Activated T-cell treated with anti-CD3 and anti-CD28 coated beads for 4 hours (primary cell): ENCODE data around the gene CD72.
"Not testable (repeated sequence)": the region's sequence is repeated elsewhere in the genome, so short reads cannot be mapped to it uniquely, and the experiment has no call there.

Source experiments
- DNase-seq: peaks from one replicate; pipeline ENCODE4 v3.0.0-alpha.2; 2020

Gene CD72

GRCh38 chr9:35583521-35583920, 34.7 kb downstream of the CD72 start:
- DNase-seq = not testable (repeated sequence)

GRCh38 chr9:35579659-35580227, 38.5 kb downstream of the CD72 start:
- DNase-seq = not testable (repeated sequence)

GRCh38 chr9:35579130-35579529, 39.1 kb downstream of the CD72 start:
- DNase-seq = no peak

- DNase-seq = no peak
Measured at GRCh38 chr9:35577486-35577885, 40.7 kb downstream of the CD72 start.

GRCh38 chr9:35575478-35575877, 42.7 kb downstream of the CD72 start:
- DNase-seq = no peak

GRCh38 chr9:35574578-35575122, 43.6 kb downstream of the CD72 start:
- DNase-seq = no peak

GRCh38 chr9:35570709-35571504, 47.3 kb downstream of the CD72 start:
- DNase-seq = no peak

- no peak for DNase-seq
Measured at GRCh38 chr9:35569206-35569605, 49.0 kb downstream of the CD72 start.

- no peak for DNase-seq
Measured at GRCh38 chr9:35568196-35568595, 50.0 kb downstream of the CD72 start.

- DNase-seq = no peak
Measured at GRCh38 chr9:35566417-35566816, 51.8 kb downstream of the CD72 start.

GRCh38 chr9:35564658-35565061, 53.6 kb downstream of the CD72 start:
- no peak for DNase-seq

GRCh38 chr9:35563791-35564197, 54.4 kb downstream of the CD72 start:
- DNase-seq = no peak

- DNase-seq = no peak
Measured at GRCh38 chr9:35562895-35563780, 55.1 kb downstream of the CD72 start.

- no peak for DNase-seq
Measured at GRCh38 chr9:35561468-35562261, 56.5 kb downstream of the CD72 start.

- no peak for DNase-seq
Measured at GRCh38 chr9:35560625-35561337, 57.4 kb downstream of the CD72 start.
